Liver (tissue), 9 donors: ENCODE data around the gene GRAMD1C. TPM values are rescaled to one million over a fixed set of nuclear protein-coding genes. Genes with fewer than 3 reads are reported as not detected.

Experiments
- DNase-seq: peaks from one replicate; pipeline ENCODE4 v3.0.0-alpha.2; 2017; ENCODE audit warnings: low spot score
- H3K27ac ChIP-seq, 2 donors: one replicate each; pipeline ENCODE4 v1.7.0; 2013; ENCODE audit warnings: inconsistent platforms in 2 of 2, low read length in 2 of 2, control low read depth in 1 of 2, low read depth in 1 of 2, mild to moderate bottlenecking in 1 of 2
- H3K27me3 ChIP-seq, 4 donors: one replicate each; pipeline versions ENCODE4 v1.6.1 to v1.7.0; 2013; ENCODE audit warnings: low read length in 3 of 4, inconsistent platforms in 1 of 4, mild to moderate bottlenecking in 1 of 4, moderate library complexity in 1 of 4; ENCODE audit not compliant: control insufficient read depth in 4 of 4, insufficient read depth in 4 of 4
- H3K36me3 ChIP-seq, 4 donors: one replicate each; pipeline versions ENCODE4 v1.6.1 to v1.7.0; 2013; ENCODE audit warnings: low read length in 3 of 4, mild to moderate bottlenecking in 3 of 4, low read depth in 1 of 4, moderate library complexity in 1 of 4; ENCODE audit not compliant: control insufficient read depth in 4 of 4, insufficient read depth in 3 of 4
- H3K4me1 ChIP-seq, 4 donors: one replicate each; pipeline versions ENCODE4 v1.6.1 to v1.7.0; 2013; ENCODE audit warnings: low read length in 3 of 4, mild to moderate bottlenecking in 3 of 4, moderate library complexity in 1 of 4; ENCODE audit not compliant: control insufficient read depth in 4 of 4, insufficient read depth in 4 of 4
- H3K4me3 ChIP-seq, 3 donors: one replicate each; pipeline versions ENCODE4 v1.6.1 to v1.7.0; 2013; ENCODE audit warnings: low read length in 3 of 3, control low read depth in 1 of 3, low read depth in 1 of 3, mild to moderate bottlenecking in 1 of 3
- H3K9ac ChIP-seq, 2 donors: one replicate each; pipeline ENCODE4 v1.7.0; 2013; ENCODE audit warnings: low read length in 2 of 2, mild to moderate bottlenecking in 2 of 2, moderate library complexity in 2 of 2, control low read depth in 1 of 2, low read depth in 1 of 2
- H3K9me3 ChIP-seq, 4 donors: one replicate each; pipeline versions ENCODE4 v1.6.1 to v1.7.0; 2013; ENCODE audit warnings: low read length in 3 of 4; ENCODE audit not compliant: control insufficient read depth in 4 of 4
- EGR1 ChIP-seq, 2 donors: IDR thresholded peaks; 2 replicates each; pipeline ENCODE4 v1.6.1; 2016 to 2018; ENCODE audit warnings: antibody characterized with exemption in 2 of 2, low read depth in 2 of 2
- FOXA1 ChIP-seq: IDR thresholded peaks from 2 replicates; pipeline ENCODE4 v1.6.1; 2016; ENCODE audit warnings: antibody characterized with exemption
- HNF4A ChIP-seq, 2 donors: conservative IDR thresholded peaks; 2 replicates each; pipeline ENCODE4 v1.6.1; 2016; ENCODE audit warnings: antibody characterized with exemption in 2 of 2, mild to moderate bottlenecking in 2 of 2
- HNF4G ChIP-seq: IDR thresholded peaks from 2 replicates; pipeline ENCODE4 v1.6.1; 2016; ENCODE audit warnings: antibody characterized with exemption
- JUND ChIP-seq, 2 donors: IDR thresholded peaks; 2 replicates each; pipeline ENCODE4 v1.6.1; 2016; ENCODE audit warnings: antibody characterized with exemption in 2 of 2
- MAX ChIP-seq: IDR thresholded peaks from 2 replicates; pipeline ENCODE4 v1.6.1; 2016; ENCODE audit warnings: antibody characterized with exemption
- NR2F2 ChIP-seq: IDR thresholded peaks from 2 replicates; pipeline ENCODE4 v1.6.1; 2016; ENCODE audit warnings: antibody characterized with exemption
- REST ChIP-seq: IDR thresholded peaks from 2 replicates; pipeline ENCODE4 v1.6.1; 2016; ENCODE audit warnings: antibody characterized with exemption, mild to moderate bottlenecking
- RXRA ChIP-seq, 2 donors: IDR thresholded peaks; 2 replicates each; pipeline ENCODE4 v1.6.1; 2017 to 2018; ENCODE audit warnings: antibody characterized with exemption in 2 of 2, mild to moderate bottlenecking in 1 of 2
- SP1 ChIP-seq: IDR thresholded peaks from 2 replicates; pipeline ENCODE4 v1.6.1; 2018; ENCODE audit warnings: antibody characterized with exemption, mild to moderate bottlenecking
- YY1 ChIP-seq: IDR thresholded peaks from 2 replicates; pipeline ENCODE4 v1.6.1; 2016; ENCODE audit warnings: antibody characterized with exemption, mild to moderate bottlenecking
- ZBTB33 ChIP-seq: IDR thresholded peaks from 2 replicates; pipeline ENCODE4 v1.6.1; 2016; ENCODE audit warnings: antibody characterized with exemption
- WGBS: extraction: QIAGEN DNeasy Blood & Tissue Kit; methylation state at CpG from one replicate; pipeline ENCODE4 v1.1.7; 2013; 5-methylcytosine and 5-hydroxymethylcytosine counted together
- polyA plus RNA-seq, 2 donors: library from polyadenylated mRNA; stranded (reverse) in 1 of 2; unstranded in 1 of 2; fragments of 200-250 nt in 1 of 2; fragments of >200 nt in 1 of 2; fragmentation: Nextera tagmentation in 1 of 2; extraction: Ambion mirVana in 1 of 2; gene quantifications; one replicate each; pipeline versions ENCODE4 v1.2.1 to v1.2.3, GENCODE V29; 2013 to 2015
- total RNA-seq, 2 donors: library from RNA; depleted of rRNA; stranded (reverse); fragments of >200 nt; gene quantifications; one replicate each; pipeline ENCODE4 v1.2.3, GENCODE V29; 2014
- donor health status: healthy.
- donor health status: healthy.
- donor health status: healthy.
- donor health status: healthy.
- donor health status: healthy.

The GRAMD1C gene
- total and polyA plus RNA-seq, 4 donors: 2.3 to 17.0 (median 6.2) TPM

- peaks cover 0 to 10% (median 6%) of the 10 kb centered on the region in 4 donors for H3K4me1 ChIP-seq
- no peak overlapping the region for H3K4me3 ChIP-seq
- H3K9me3 ChIP-seq: no peaks in the 10 kb centered on the region
- DNase-seq: no peak
- peaks cover 0 to 16% (median 3%) of the 10 kb centered on the region in 4 donors for H3K36me3 ChIP-seq
- no peak overlapping the region for H3K27ac ChIP-seq
- H3K9ac ChIP-seq: no peak overlapping the region
- WGBS: 46% methylated on average over 2 of the region's 2 CpGs
- no peaks in the 10 kb centered on the region for H3K27me3 ChIP-seq
- TF ChIP-seq RXRA (IDR thresholded peaks at IDR 0.05) (no peak), NR2F2 (no peak), REST (no peak), SP1 (no peak), HNF4A (conservative IDR thresholded peaks at IDR 0.05) (no peak), FOXA1 (no peak), JUND (IDR thresholded peaks at IDR 0.05) (no peak), HNF4G (no peak), MAX (no peak)
Observed at GRCh38 chr3:113914646-113915045, 76.1 kb downstream of the GRAMD1C start.

GRCh38 chr3:113927556-113927955 lies 89.0 kb downstream of the GRAMD1C start:
- no peak for TF ChIP-seq ZBTB33
- TF ChIP-seq YY1: no peak
- Histone ChIP-seq H3K27ac (no peak overlapping the region), H3K4me1 (no peaks in the 10 kb centered on the region), H3K4me3 (no peak overlapping the region), H3K27me3 (no peaks in the 10 kb centered on the region), H3K9me3 (no peaks in the 10 kb centered on the region), H3K9ac (no peak overlapping the region), H3K36me3 (peaks cover 0 to 25% (median 5%) of the 10 kb centered on the region in 4 donors)
- DNase-seq: no peak
- 85% methylated on average over 5 of the region's 5 CpGs for WGBS

GRCh38 chr3:113946831-113947230 lies 108.2 kb downstream of the GRAMD1C start:
- peaks cover 0 to 13% (median 9%) of the 10 kb centered on the region in 4 donors for H3K4me1 ChIP-seq
- no peak overlapping the region for H3K27ac ChIP-seq
- H3K27me3 ChIP-seq: no peaks in the 10 kb centered on the region
- DNase-seq: no peak
- 77% methylated on average over 7 of the region's 7 CpGs for WGBS
- peak overlapping the region in 2 of 3 donors; percentile 64 to 89 for H3K4me3 ChIP-seq
- H3K9me3 ChIP-seq: no peaks in the 10 kb centered on the region
- no peak for TF ChIP-seq SP1
- no peak for TF ChIP-seq EGR1 (IDR thresholded peaks at IDR 0.05; ENCODE audit: low read depth in 2 of 2)
- peaks cover 0 to 13% (median 9%) of the 10 kb centered on the region in 4 donors for H3K36me3 ChIP-seq
- peak overlapping the region in 1 of 2 donors; percentile 35 for H3K9ac ChIP-seq
